ENCODE results near the gene PTGES2. TPM values are rescaled to one million over a fixed set of nuclear protein-coding genes. Genes with fewer than 3 reads are reported as not detected.

Gene PTGES2
- total and polyA plus RNA-seq, 2 of the 13 experiments (the other 11 are each of a cell fraction or from before 2014, with no cell fraction given) = 63.7 to 79.8 TPM

DNA sequence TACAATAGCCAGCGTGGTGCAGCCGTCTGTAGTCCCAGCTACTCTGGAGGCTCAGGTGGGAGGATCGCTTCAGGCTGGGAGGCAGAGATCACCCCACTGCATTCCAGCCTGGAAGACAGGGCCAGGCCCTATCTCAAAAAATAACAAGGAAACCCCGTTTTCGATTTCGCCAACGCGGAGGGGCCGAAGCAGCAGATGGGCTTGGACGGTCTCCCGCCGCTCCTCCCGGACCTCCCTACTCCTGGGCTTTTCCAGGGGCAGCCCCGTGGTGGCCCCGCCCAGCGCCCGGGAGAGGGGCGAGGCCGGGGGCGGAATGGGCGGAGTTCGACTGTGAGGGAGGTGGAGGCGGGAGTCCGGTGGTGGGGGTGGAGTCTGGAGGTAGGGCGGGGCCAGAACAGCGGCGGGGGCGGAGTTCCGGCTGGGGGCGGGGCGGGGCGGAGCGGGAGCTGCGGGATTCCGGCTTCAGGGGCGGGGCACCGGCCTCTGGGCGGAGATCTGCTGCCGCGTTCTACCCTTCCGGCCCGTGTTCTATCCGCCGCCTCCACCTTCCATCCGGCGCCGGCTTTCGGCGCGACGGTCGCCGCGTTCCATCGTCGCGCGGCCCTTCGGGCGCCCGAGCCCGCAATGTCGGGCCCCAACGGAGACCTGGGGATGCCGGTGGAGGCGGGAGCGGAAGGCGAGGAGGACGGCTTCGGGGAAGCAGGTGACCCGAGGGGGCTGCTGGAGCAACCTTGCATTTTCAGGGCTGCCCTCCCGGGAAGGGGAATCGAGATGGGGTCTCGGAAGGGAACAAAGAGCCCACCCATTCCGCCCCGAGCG, 32.5 kb upstream of the PTGES2 start, which contains the start of gene BBLN (continued):
- TF ChIP-seq, protein P1, sequence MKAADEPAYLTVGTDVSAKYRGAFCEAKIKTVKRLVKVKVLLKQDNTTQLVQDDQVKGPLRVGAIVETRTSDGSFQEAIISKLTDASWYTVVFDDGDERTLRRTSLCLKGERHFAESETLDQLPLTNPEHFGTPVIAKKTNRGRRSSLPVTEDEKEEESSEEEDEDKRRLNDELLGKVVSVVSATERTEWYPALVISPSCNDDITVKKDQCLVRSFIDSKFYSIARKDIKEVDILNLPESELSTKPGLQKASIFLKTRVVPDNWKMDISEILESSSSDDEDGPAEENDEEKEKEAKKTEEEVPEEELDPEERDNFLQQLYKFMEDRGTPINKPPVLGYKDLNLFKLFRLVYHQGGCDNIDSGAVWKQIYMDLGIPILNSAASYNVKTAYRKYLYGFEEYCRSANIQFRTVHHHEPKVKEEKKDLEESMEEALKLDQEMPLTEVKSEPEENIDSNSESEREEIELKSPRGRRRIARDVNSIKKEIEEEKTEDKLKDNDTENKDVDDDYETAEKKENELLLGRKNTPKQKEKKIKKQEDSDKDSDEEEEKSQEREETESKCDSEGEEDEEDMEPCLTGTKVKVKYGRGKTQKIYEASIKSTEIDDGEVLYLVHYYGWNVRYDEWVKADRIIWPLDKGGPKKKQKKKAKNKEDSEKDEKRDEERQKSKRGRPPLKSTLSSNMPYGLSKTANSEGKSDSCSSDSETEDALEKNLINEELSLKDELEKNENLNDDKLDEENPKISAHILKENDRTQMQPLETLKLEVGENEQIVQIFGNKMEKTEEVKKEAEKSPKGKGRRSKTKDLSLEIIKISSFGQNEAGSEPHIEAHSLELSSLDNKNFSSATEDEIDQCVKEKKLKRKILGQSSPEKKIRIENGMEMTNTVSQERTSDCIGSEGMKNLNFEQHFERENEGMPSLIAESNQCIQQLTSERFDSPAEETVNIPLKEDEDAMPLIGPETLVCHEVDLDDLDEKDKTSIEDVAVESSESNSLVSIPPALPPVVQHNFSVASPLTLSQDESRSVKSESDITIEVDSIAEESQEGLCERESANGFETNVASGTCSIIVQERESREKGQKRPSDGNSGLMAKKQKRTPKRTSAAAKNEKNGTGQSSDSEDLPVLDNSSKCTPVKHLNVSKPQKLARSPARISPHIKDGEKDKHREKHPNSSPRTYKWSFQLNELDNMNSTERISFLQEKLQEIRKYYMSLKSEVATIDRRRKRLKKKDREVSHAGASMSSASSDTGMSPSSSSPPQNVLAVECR (CRISPR knock-in tag; IDR thresholded peaks at IDR 0.05; ENCODE audit: borderline replicate concordance) = peak; percentile 74; the same call in 1 of the 2 replicates
- TF ChIP-seq, protein P2, sequence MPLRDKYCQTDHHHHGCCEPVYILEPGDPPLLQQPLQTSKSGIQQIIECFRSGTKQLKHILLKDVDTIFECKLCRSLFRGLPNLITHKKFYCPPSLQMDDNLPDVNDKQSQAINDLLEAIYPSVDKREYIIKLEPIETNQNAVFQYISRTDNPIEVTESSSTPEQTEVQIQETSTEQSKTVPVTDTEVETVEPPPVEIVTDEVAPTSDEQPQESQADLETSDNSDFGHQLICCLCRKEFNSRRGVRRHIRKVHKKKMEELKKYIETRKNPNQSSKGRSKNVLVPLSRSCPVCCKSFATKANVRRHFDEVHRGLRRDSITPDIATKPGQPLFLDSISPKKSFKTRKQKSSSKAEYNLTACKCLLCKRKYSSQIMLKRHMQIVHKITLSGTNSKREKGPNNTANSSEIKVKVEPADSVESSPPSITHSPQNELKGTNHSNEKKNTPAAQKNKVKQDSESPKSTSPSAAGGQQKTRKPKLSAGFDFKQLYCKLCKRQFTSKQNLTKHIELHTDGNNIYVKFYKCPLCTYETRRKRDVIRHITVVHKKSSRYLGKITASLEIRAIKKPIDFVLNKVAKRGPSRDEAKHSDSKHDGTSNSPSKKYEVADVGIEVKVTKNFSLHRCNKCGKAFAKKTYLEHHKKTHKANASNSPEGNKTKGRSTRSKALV (CRISPR knock-in tag; IDR thresholded peaks at IDR 0.05) = 0 out of 2 replicates have a peak, but pooled peaks have one; percentile 29
- TF ChIP-seq, protein P3, sequence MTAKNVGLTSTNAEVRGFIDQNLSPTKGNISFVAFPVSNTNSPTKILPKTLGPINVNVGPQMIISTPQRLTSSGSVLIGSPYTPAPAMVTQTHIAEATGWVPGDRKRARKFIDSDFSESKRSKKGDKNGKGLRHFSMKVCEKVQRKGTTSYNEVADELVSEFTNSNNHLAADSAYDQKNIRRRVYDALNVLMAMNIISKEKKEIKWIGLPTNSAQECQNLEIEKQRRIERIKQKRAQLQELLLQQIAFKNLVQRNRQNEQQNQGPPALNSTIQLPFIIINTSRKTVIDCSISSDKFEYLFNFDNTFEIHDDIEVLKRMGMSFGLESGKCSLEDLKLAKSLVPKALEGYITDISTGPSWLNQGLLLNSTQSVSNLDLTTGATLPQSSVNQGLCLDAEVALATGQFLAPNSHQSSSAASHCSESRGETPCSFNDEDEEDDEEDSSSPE (CRISPR knock-in tag; IDR thresholded peaks at IDR 0.05) = peak; percentile 62; the same call in 1 of the 2 replicates
- TF ChIP-seq TARDBP (CRISPR knock-in tag; IDR thresholded peaks at IDR 0.05) (no peak), HIVEP1 (CRISPR knock-in tag; IDR thresholded peaks at IDR 0.05) (peak; percentile 63), PHF20 (CRISPR knock-in tag; IDR thresholded peaks at IDR 0.05) (peak; percentile 69), ETV5 (CRISPR knock-in tag; IDR thresholded peaks at IDR 0.05; ENCODE audit: borderline replicate concordance) (peak; percentile 85), BORCS8-MEF2B (CRISPR knock-in tag; IDR thresholded peaks at IDR 0.05) (peak; percentile 48; the same call in 1 of the 2 replicates), MTF2 (CRISPR knock-in tag; IDR thresholded peaks at IDR 0.05; ENCODE audit: borderline replicate concordance) (no peak), ZNF552 (CRISPR knock-in tag; IDR thresholded peaks at IDR 0.05; ENCODE audit: borderline replicate concordance) (no peak), IKZF4 (CRISPR knock-in tag; IDR thresholded peaks at IDR 0.05; ENCODE audit: borderline replicate concordance, low read depth, not compliant biosample characterization) (peak; percentile 2), ZNF441 (CRISPR knock-in tag; IDR thresholded peaks at IDR 0.05; ENCODE audit: borderline replicate concordance) (peak; percentile 24; the same call in 1 of the 2 replicates), SALL1 (CRISPR knock-in tag; IDR thresholded peaks at IDR 0.05) (peak; percentile 58; the same call in 1 of the 2 replicates), KMT2B (CRISPR knock-in tag; IDR thresholded peaks at IDR 0.05) (0 out of 2 replicates have a peak, but pooled peaks have one; percentile 34), HES4 (CRISPR knock-in tag; IDR thresholded peaks at IDR 0.05; ENCODE audit: borderline replicate concordance) (0 out of 2 replicates have a peak, but pooled peaks have one; percentile 16), JARID2 (CRISPR knock-in tag; IDR thresholded peaks at IDR 0.05; ENCODE audit: insufficient replicate concordance) (no peak)
- TF ChIP-seq, protein P4, sequence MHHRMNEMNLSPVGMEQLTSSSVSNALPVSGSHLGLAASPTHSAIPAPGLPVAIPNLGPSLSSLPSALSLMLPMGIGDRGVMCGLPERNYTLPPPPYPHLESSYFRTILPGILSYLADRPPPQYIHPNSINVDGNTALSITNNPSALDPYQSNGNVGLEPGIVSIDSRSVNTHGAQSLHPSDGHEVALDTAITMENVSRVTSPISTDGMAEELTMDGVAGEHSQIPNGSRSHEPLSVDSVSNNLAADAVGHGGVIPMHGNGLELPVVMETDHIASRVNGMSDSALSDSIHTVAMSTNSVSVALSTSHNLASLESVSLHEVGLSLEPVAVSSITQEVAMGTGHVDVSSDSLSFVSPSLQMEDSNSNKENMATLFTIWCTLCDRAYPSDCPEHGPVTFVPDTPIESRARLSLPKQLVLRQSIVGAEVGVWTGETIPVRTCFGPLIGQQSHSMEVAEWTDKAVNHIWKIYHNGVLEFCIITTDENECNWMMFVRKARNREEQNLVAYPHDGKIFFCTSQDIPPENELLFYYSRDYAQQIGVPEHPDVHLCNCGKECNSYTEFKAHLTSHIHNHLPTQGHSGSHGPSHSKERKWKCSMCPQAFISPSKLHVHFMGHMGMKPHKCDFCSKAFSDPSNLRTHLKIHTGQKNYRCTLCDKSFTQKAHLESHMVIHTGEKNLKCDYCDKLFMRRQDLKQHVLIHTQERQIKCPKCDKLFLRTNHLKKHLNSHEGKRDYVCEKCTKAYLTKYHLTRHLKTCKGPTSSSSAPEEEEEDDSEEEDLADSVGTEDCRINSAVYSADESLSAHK (CRISPR knock-in tag; IDR thresholded peaks at IDR 0.05; ENCODE audit: borderline replicate concordance) = no peak
